DND-41 (cell line): ENCODE data around the gene KAZN.

ENCODE experiments used
- ATAC-seq: fragments of 200-7000 bp; cut with Tn5 transposase; 3 replicates; pipeline ENCODE4 v1.9.1; 2021; ENCODE audit warnings: low read depth; ENCODE audit not compliant: insufficient read depth
- DNase-seq: peaks from one replicate; pipeline ENCODE4 v3.0.0-alpha.2; 2020
- H2AFZ ChIP-seq: 2 replicates; pipeline ENCODE4 v1.6.0; 2012; ENCODE audit warnings: low read depth, low read length
- H3K27ac ChIP-seq: 2 replicates; pipeline ENCODE4 v1.5.1; 2012; ENCODE audit warnings: low read length, inconsistent platforms
- H3K27me3 ChIP-seq: fragments of 200-600 bp; sonication (generic); 2 replicates; pipeline ENCODE4 v1.6.0; 2012; ENCODE audit warnings: low read length, mild to moderate bottlenecking, inconsistent platforms; ENCODE audit not compliant: insufficient read depth, poor library complexity
- H3K36me3 ChIP-seq: 2 replicates; pipeline ENCODE4 v1.5.1; 2012; ENCODE audit warnings: low read length, inconsistent platforms; ENCODE audit not compliant: insufficient read depth
- H3K4me1 ChIP-seq: 2 replicates; pipeline ENCODE4 v1.5.1; 2012; ENCODE audit warnings: mild to moderate bottlenecking, low read length; ENCODE audit not compliant: insufficient read depth
- H3K4me2 ChIP-seq: 2 replicates; pipeline ENCODE4 v1.6.0; 2012; ENCODE audit warnings: mild to moderate bottlenecking, moderate library complexity, low read length, inconsistent platforms; ENCODE audit not compliant: insufficient read depth
- H3K4me3 ChIP-seq, 2 experiments: fragments of 200-600 bp in 1 of 2; shearing (Covaris generic) in 1 of 2; 2 replicates each; pipeline ENCODE4 v1.5.1; 2012 to 2016; ENCODE audit warnings: inconsistent platforms in 2 of 2, low read length in 2 of 2, mild to moderate bottlenecking in 2 of 2, low read depth in 1 of 2, moderate library complexity in 1 of 2
- H3K79me2 ChIP-seq: 2 replicates; pipeline ENCODE4 v1.6.0; 2012; ENCODE audit warnings: low read length, inconsistent platforms; ENCODE audit not compliant: insufficient read depth
- H3K9ac ChIP-seq: 2 replicates; pipeline ENCODE4 v1.6.0; 2012; ENCODE audit warnings: low read depth, mild to moderate bottlenecking, inconsistent platforms, low read length, moderate library complexity
- H3K9me3 ChIP-seq: 2 replicates; pipeline ENCODE4 v1.5.1; 2012; ENCODE audit warnings: low read length, moderate library complexity, mild to moderate bottlenecking, inconsistent platforms; ENCODE audit not compliant: insufficient read depth, severe bottlenecking
- H4K20me1 ChIP-seq: 2 replicates; pipeline ENCODE4 v1.6.0; 2012; ENCODE audit warnings: low read length; ENCODE audit not compliant: insufficient read depth
- CTCF ChIP-seq: IDR thresholded peaks from 2 replicates; pipeline ENCODE4 v1.5.1; 2012; ENCODE audit warnings: borderline replicate concordance, low read length, moderate library complexity, mild to moderate bottlenecking; ENCODE audit not compliant: poor library complexity, severe bottlenecking; ENCODE audit errors: extremely low read depth
- EZH2 ChIP-seq: IDR thresholded peaks from 3 replicates; pipeline ENCODE4 v1.6.1; 2012; ENCODE audit warnings: borderline replicate concordance, low read depth, mild to moderate bottlenecking, moderate library complexity, low read length, inconsistent platforms; ENCODE audit not compliant: severe bottlenecking

The KAZN gene

GRCh38 chr1:14681182-14681581, 82.7 kb downstream of the KAZN start:
- ATAC-seq: no peak

GRCh38 chr1:14682941-14683621, 84.6 kb downstream of the KAZN start:
- TF ChIP-seq CTCF: no peak
- TF ChIP-seq EZH2: no peak
- no peaks in the 10 kb centered on the region for H3K79me2 ChIP-seq
- no peaks in the 10 kb centered on the region for H3K36me3 ChIP-seq
- H3K9me3 ChIP-seq: peaks cover 10% of the 10 kb centered on the region
- H4K20me1 ChIP-seq: no peaks in the 10 kb centered on the region
- DNase-seq (no peak), ATAC-seq (no peak)
- no peak overlapping the region for H2AFZ ChIP-seq
- H3K9ac ChIP-seq: no peak overlapping the region
- no peak overlapping the region for H3K4me2 ChIP-seq
- H3K27me3 ChIP-seq: no peaks in the 10 kb centered on the region
- no peak overlapping the region for H3K4me3 ChIP-seq
- H3K27ac ChIP-seq: no peak overlapping the region
- no peaks in the 10 kb centered on the region for H3K4me1 ChIP-seq

More at GRCh38 chr1:14681182-14681581, 82.7 kb downstream of the KAZN start:
- H3K4me3 ChIP-seq: no peak overlapping the region
- H3K4me2 ChIP-seq: no peak overlapping the region
- H3K4me1 ChIP-seq: no peaks in the 10 kb centered on the region
- no peaks in the 10 kb centered on the region for H4K20me1 ChIP-seq
- TF ChIP-seq CTCF (no peak), EZH2 (no peak)
- no peak overlapping the region for H3K27ac ChIP-seq
- no peaks in the 10 kb centered on the region for H3K27me3 ChIP-seq
- no peak overlapping the region for H2AFZ ChIP-seq
- no peaks in the 10 kb centered on the region for H3K79me2 ChIP-seq
- no peak overlapping the region for H3K9ac ChIP-seq
- peaks cover 10% of the 10 kb centered on the region for H3K9me3 ChIP-seq
- H3K36me3 ChIP-seq: no peaks in the 10 kb centered on the region
- no peak for DNase-seq

- H3K27ac ChIP-seq: no peak overlapping the region
- H3K9me3 ChIP-seq: peaks cover 10% of the 10 kb centered on the region
- H3K4me1 ChIP-seq: no peaks in the 10 kb centered on the region
- no peak overlapping the region for H3K9ac ChIP-seq
- no peaks in the 10 kb centered on the region for H3K36me3 ChIP-seq
- DNase-seq (no peak), ATAC-seq (no peak)
- no peaks in the 10 kb centered on the region for H3K27me3 ChIP-seq
- H4K20me1 ChIP-seq: no peaks in the 10 kb centered on the region
- H3K4me3 ChIP-seq: no peak overlapping the region
- H2AFZ ChIP-seq: no peak overlapping the region
- TF ChIP-seq EZH2: no peak
- TF ChIP-seq CTCF: no peak
- no peak overlapping the region for H3K4me2 ChIP-seq
- H3K79me2 ChIP-seq: no peaks in the 10 kb centered on the region
Measured at GRCh38 chr1:14685078-14685477, 86.6 kb downstream of the KAZN start.
